ENCODE results near the gene CHCHD2. TPM values are rescaled to one million over a fixed set of nuclear protein-coding genes. Genes with fewer than 3 reads are reported as not detected.

Gene CHCHD2
- total and polyA plus RNA-seq, 2 of the 8 experiments (the other 6 are each of a cell fraction or from before 2014, with no cell fraction given) = 112 to 300 TPM

- TF ChIP-seq CREB1 (IDR thresholded peaks at IDR 0.05) (no peak), POU5F1 (IDR thresholded peaks at IDR 0.05; ENCODE audit: low read depth, low read length) (no peak), SIRT6 (IDR thresholded peaks at IDR 0.05; ENCODE audit: low read length) (no peak)
- TF ChIP-seq, protein P1, sequence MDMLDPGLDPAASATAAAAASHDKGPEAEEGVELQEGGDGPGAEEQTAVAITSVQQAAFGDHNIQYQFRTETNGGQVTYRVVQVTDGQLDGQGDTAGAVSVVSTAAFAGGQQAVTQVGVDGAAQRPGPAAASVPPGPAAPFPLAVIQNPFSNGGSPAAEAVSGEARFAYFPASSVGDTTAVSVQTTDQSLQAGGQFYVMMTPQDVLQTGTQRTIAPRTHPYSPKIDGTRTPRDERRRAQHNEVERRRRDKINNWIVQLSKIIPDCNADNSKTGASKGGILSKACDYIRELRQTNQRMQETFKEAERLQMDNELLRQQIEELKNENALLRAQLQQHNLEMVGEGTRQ (IDR thresholded peaks at IDR 0.05; ENCODE audit: low read length) = no peak
Measured at GRCh38 chr7:56062382-56062781, 43.9 kb downstream of the CHCHD2 start (continued).

All from H1 (cell line).